Neural cell (in vitro differentiated cells): ENCODE measurements around the gene SHISA2. TPM values are rescaled to one million over a fixed set of nuclear protein-coding genes. Genes with fewer than 3 reads are reported as not detected.

Source experiments
- H2AFZ ChIP-seq: fragments of 200-600, 300-800 bp; sonication (generic), shearing (Covaris generic); 2 replicates; pipeline ENCODE4 v1.6.0; 2014; ENCODE audit warnings: low read depth, mild to moderate bottlenecking, antibody characterized with exemption, low read length, moderate library complexity
- H3F3A ChIP-seq: fragments of 200-600 bp; shearing (Covaris generic); 2 replicates; pipeline ENCODE4 v1.6.1; 2016; ENCODE audit warnings: mild to moderate bottlenecking, moderate library complexity, mixed read lengths, antibody characterized with exemption, low read length; ENCODE audit not compliant: insufficient read depth, poor library complexity, severe bottlenecking
- H3K27ac ChIP-seq: fragments of 200-600, 300-800 bp; sonication (generic), shearing (Covaris generic); 2 replicates; pipeline ENCODE4 v1.5.1; 2014; ENCODE audit warnings: mild to moderate bottlenecking, low read length, moderate library complexity
- H3K27me3 ChIP-seq: fragments of 300-800, 200-600 bp; sonication (generic), shearing (Covaris generic); 2 replicates; pipeline ENCODE4 v1.6.0; 2014; ENCODE audit warnings: mild to moderate bottlenecking, low read depth, low read length, moderate library complexity; ENCODE audit not compliant: insufficient read depth
- H3K36me3 ChIP-seq: fragments of 300-800, 200-600 bp; sonication (generic), shearing (Covaris generic); 2 replicates; pipeline ENCODE4 v1.5.1; 2014; ENCODE audit warnings: mild to moderate bottlenecking, antibody characterized with exemption, low read length, moderate library complexity; ENCODE audit not compliant: insufficient read depth
- H3K4me2 ChIP-seq: fragments of 300-800, 200-600 bp; sonication (generic), shearing (Covaris generic); 2 replicates; pipeline ENCODE4 v1.6.0; 2014; ENCODE audit warnings: mild to moderate bottlenecking, low read length
- H3K4me3 ChIP-seq: fragments of 300-800, 200-600 bp; sonication (generic), shearing (Covaris generic); 2 replicates; pipeline ENCODE4 v1.5.1; 2014; ENCODE audit warnings: mild to moderate bottlenecking, low read length, moderate library complexity
- H3K79me2 ChIP-seq: fragments of 200-600 bp; shearing (Covaris generic); replicated peaks from 2 replicates; pipeline ENCODE4 v1.6.0; 2014; ENCODE audit warnings: mild to moderate bottlenecking, low read length, moderate library complexity; ENCODE audit not compliant: insufficient read depth
- H3K9ac ChIP-seq: fragments of 300-800, 200-600 bp; sonication (generic), shearing (Covaris generic); 2 replicates; pipeline ENCODE4 v1.6.1; 2016; ENCODE audit warnings: mild to moderate bottlenecking, low read length, mixed read lengths
- H3K9me2 ChIP-seq: fragments of 200-600 bp; shearing (Covaris generic); 2 replicates; pipeline ENCODE4 v1.6.1; 2016; ENCODE audit warnings: mild to moderate bottlenecking, low read length, mixed read lengths; ENCODE audit not compliant: insufficient read depth
- H3K9me3 ChIP-seq: fragments of 200-600, 300-800 bp; sonication (generic), shearing (Covaris generic); 2 replicates; pipeline ENCODE4 v1.6.1; 2016; ENCODE audit warnings: mild to moderate bottlenecking, mixed run types, low read length, moderate library complexity, mixed read lengths
- H4K20me1 ChIP-seq: fragments of 200-600 bp; shearing (Covaris generic); 2 replicates; pipeline ENCODE4 v1.6.1; 2016; ENCODE audit warnings: mild to moderate bottlenecking, mixed run types; ENCODE audit not compliant: insufficient read depth
- CTCF ChIP-seq: fragments of 450-650 bp; IDR thresholded peaks from 2 replicates; pipeline ENCODE4 v1.5.1; 2014; ENCODE audit warnings: antibody characterized with exemption, mild to moderate bottlenecking, moderate library complexity; ENCODE audit not compliant: poor library complexity, severe bottlenecking
- EP300 ChIP-seq: fragments of 450-650 bp; conservative IDR thresholded peaks from 2 replicates; pipeline ENCODE4 v1.6.1; 2014; ENCODE audit warnings: antibody characterized with exemption, mild to moderate bottlenecking, moderate library complexity; ENCODE audit not compliant: poor library complexity, severe bottlenecking
- EZH2 ChIP-seq: fragments of 200-600, 300-800 bp; shearing (Covaris generic), sonication (generic); IDR thresholded peaks from 2 replicates; pipeline ENCODE4 v1.6.1; 2014; ENCODE audit warnings: antibody characterized with exemption, low read length, borderline replicate concordance, mild to moderate bottlenecking; ENCODE audit not compliant: insufficient read depth, poor library complexity, severe bottlenecking
- MXI1 ChIP-seq: fragments of 450-650 bp; conservative IDR thresholded peaks from 2 replicates; pipeline ENCODE4 v1.6.1; 2014; ENCODE audit warnings: antibody characterized with exemption, mild to moderate bottlenecking; ENCODE audit not compliant: poor library complexity, severe bottlenecking
- POLR2AphosphoS5 ChIP-seq: IDR thresholded peaks from 2 replicates; pipeline ENCODE4 v1.6.1; 2012
- RAD21 ChIP-seq: fragments of 450-650 bp; conservative IDR thresholded peaks from 2 replicates; pipeline ENCODE4 v1.6.1; 2014; ENCODE audit warnings: antibody characterized with exemption, mild to moderate bottlenecking, moderate library complexity
- REST ChIP-seq: IDR thresholded peaks from 2 replicates; pipeline ENCODE4 v1.6.1; 2012; ENCODE audit warnings: borderline replicate concordance
- SMC3 ChIP-seq: fragments of 450-650 bp; conservative IDR thresholded peaks from 2 replicates; pipeline ENCODE4 v1.6.1; 2014; ENCODE audit warnings: antibody characterized with exemption, mild to moderate bottlenecking, moderate library complexity; ENCODE audit not compliant: poor library complexity
- TAF1 ChIP-seq: IDR thresholded peaks from 2 replicates; pipeline ENCODE4 v1.6.1; 2012; ENCODE audit warnings: low read depth
- polyA plus RNA-seq: library from polyadenylated mRNA; depleted of rRNA; stranded (reverse); fragments of >200 nt; gene quantifications from 2 replicates; pipeline ENCODE4 v1.2.3, GENCODE V29; 2014

Gene SHISA2
- polyA plus RNA-seq, 1 donor from 2014 or later = 2.3 TPM

- no peaks in the 10 kb centered on the region for H4K20me1 ChIP-seq
- H2AFZ ChIP-seq = no peak overlapping the region
- no peak overlapping the region for H3K4me2 ChIP-seq
- no peaks in the 10 kb centered on the region for H3K36me3 ChIP-seq
- no peaks in the 10 kb centered on the region for H3K27me3 ChIP-seq
- H3F3A ChIP-seq = no peaks in the 10 kb centered on the region
- TF ChIP-seq EZH2 (no peak), EP300 (no peak), MXI1 (no peak), REST (no peak), SMC3 (no peak), RAD21 (no peak), TAF1 (no peak)
- no peaks in the 10 kb centered on the region for H3K9me3 ChIP-seq
- no peaks in the 10 kb centered on the region for H3K9me2 ChIP-seq
- no peaks in the 10 kb centered on the region for H3K79me2 ChIP-seq
- H3K9ac ChIP-seq = no peak overlapping the region
- no peak overlapping the region for H3K27ac ChIP-seq
- H3K4me3 ChIP-seq = no peak overlapping the region
Measured at GRCh38 chr13:26019251-26019650, 32.6 kb downstream of the SHISA2 start.

- Histone ChIP-seq H2AFZ (no peak overlapping the region), H3K9me3 (no peaks in the 10 kb centered on the region), H3K79me2 (no peaks in the 10 kb centered on the region), H3K4me3 (no peak overlapping the region), H4K20me1 (no peaks in the 10 kb centered on the region), H3F3A (no peaks in the 10 kb centered on the region), H3K9me2 (no peaks in the 10 kb centered on the region), H3K27ac (no peak overlapping the region), H3K36me3 (no peaks in the 10 kb centered on the region), H3K4me2 (no peak overlapping the region), H3K27me3 (no peaks in the 10 kb centered on the region), H3K9ac (no peak overlapping the region)
- TF ChIP-seq REST = no peak
- TF ChIP-seq CTCF = no peak
- TF ChIP-seq RAD21 = no peak
- no peak for TF ChIP-seq POLR2AphosphoS5
- TF ChIP-seq EZH2 = no peak
- no peak for TF ChIP-seq SMC3
- no peak for TF ChIP-seq MXI1
- TF ChIP-seq TAF1 = no peak
Measured at GRCh38 chr13:26017932-26018665, 33.7 kb downstream of the SHISA2 start.
